GM23338 (cell line): ENCODE data around the gene ERFE. TPM values are rescaled to one million over a fixed set of nuclear protein-coding genes. Genes with fewer than 3 reads are reported as not detected.
A peak's percentile ranks its signal among the peaks of the same experiment; 100 is the strongest.

ENCODE experiments used
- ATAC-seq: fragments of 200-7000 bp; cut with Tn5 transposase; 3 replicates; pipeline ENCODE4 v1.9.1; 2020
- DNase-seq: peaks from one replicate; pipeline ENCODE4 v3.0.0-alpha.2; 2015; ENCODE audit warnings: low spot score
- H2AFZ ChIP-seq: fragments of 200-600 bp; sonication (generic); 2 replicates; pipeline ENCODE4 v1.8.0; 2016; ENCODE audit warnings: antibody characterized with exemption, mild to moderate bottlenecking, moderate library complexity
- H3F3A ChIP-seq: fragments of 200-600 bp; sonication (generic); replicated peaks from 2 replicates; pipeline ENCODE4 v1.8.0; 2017; ENCODE audit warnings: antibody characterized with exemption, mixed run types, low read depth
- H3K27ac ChIP-seq: fragments of 200-600 bp; sonication (generic); 2 replicates; pipeline ENCODE4 v1.6.1; 2016; ENCODE audit warnings: low read depth
- H3K27me3 ChIP-seq: fragments of 200-600 bp; sonication (generic); 2 replicates; pipeline ENCODE4 v1.8.0; 2016; ENCODE audit warnings: mild to moderate bottlenecking, mixed run types, moderate library complexity; ENCODE audit not compliant: insufficient read depth
- H3K36me3 ChIP-seq: fragments of 200-600 bp; sonication (generic); 2 replicates; pipeline ENCODE4 v1.8.0; 2016; ENCODE audit warnings: mild to moderate bottlenecking; ENCODE audit not compliant: insufficient read depth
- H3K4me1 ChIP-seq: fragments of 200-600 bp; sonication (generic); 2 replicates; pipeline ENCODE4 v1.8.0; 2016; ENCODE audit warnings: mild to moderate bottlenecking, moderate library complexity; ENCODE audit not compliant: insufficient read depth
- H3K4me2 ChIP-seq: fragments of 200-600 bp; sonication (generic); 2 replicates; pipeline ENCODE4 v1.7.1; 2017; ENCODE audit warnings: mixed run types
- H3K4me3 ChIP-seq: fragments of 200-600 bp; sonication (generic); 2 replicates; pipeline ENCODE4 v1.6.1; 2016; ENCODE audit warnings: mixed run types
- H3K79me2 ChIP-seq: fragments of 200-600 bp; sonication (generic); replicated peaks from 2 replicates; pipeline ENCODE4 v1.8.0; 2017; ENCODE audit warnings: mild to moderate bottlenecking; ENCODE audit not compliant: insufficient read depth
- H3K9me2 ChIP-seq: fragments of 200-600 bp; sonication (generic); 2 replicates; pipeline ENCODE4 v1.8.0; 2017; ENCODE audit not compliant: insufficient read depth
- H4K20me1 ChIP-seq: fragments of 200-600 bp; sonication (generic); replicated peaks from 2 replicates; pipeline ENCODE4 v1.8.0; 2017; ENCODE audit warnings: mild to moderate bottlenecking; ENCODE audit not compliant: insufficient read depth
- H3K27ac Mint-ChIP-seq: 2 replicates; pipeline ENCODE4 v1.8.0; 2020; ENCODE audit warnings: inconsistent platforms, mild to moderate bottlenecking, moderate library complexity, mixed read lengths
- H3K27me3 Mint-ChIP-seq: 3 replicates; pipeline ENCODE4 v1.8.0; 2022; ENCODE audit warnings: low read depth, mild to moderate bottlenecking, moderate library complexity, mixed read lengths, inconsistent platforms; ENCODE audit not compliant: insufficient read depth, poor library complexity
- H3K36me3 Mint-ChIP-seq: 3 replicates; pipeline ENCODE4 v1.8.0; 2021; ENCODE audit warnings: low read depth, mild to moderate bottlenecking, inconsistent platforms, moderate library complexity, mixed read lengths
- H3K4me1 Mint-ChIP-seq: 3 replicates; pipeline ENCODE4 v1.8.0; 2020; ENCODE audit warnings: mild to moderate bottlenecking, inconsistent platforms, mixed read lengths
- H3K4me3 Mint-ChIP-seq: 3 replicates; pipeline ENCODE4 v1.8.0; 2021; ENCODE audit warnings: moderate library complexity, mild to moderate bottlenecking, inconsistent platforms, mixed read lengths
- H3K9me3 Mint-ChIP-seq: 3 replicates; pipeline ENCODE4 v1.8.0; 2020; ENCODE audit warnings: moderate library complexity, mild to moderate bottlenecking, inconsistent platforms, mixed read lengths
- EZH2 ChIP-seq: fragments of 200-600 bp; sonication (generic); IDR thresholded peaks from one replicate; pipeline ENCODE4 v1.8.0; 2017; ENCODE audit warnings: antibody characterized with exemption, mild to moderate bottlenecking, low read depth; ENCODE audit not compliant: unreplicated experiment
- JUNB ChIP-seq: IDR thresholded peaks from one replicate; pipeline ENCODE4 v1.6.1; 2016; ENCODE audit warnings: antibody characterized with exemption; ENCODE audit not compliant: unreplicated experiment
- NANOG ChIP-seq: IDR thresholded peaks from 2 replicates; pipeline ENCODE4 v1.6.1; 2016; ENCODE audit warnings: antibody characterized with exemption, borderline replicate concordance
- ZNF462 ChIP-seq: fragments of 250-450 bp; sonication (Bioruptor Pico); IDR thresholded peaks from 2 replicates; pipeline ENCODE4 v1.5.0; 2020; ENCODE audit warnings: mild to moderate bottlenecking, moderate library complexity
- polyA plus RNA-seq: library from polyadenylated mRNA; unstranded; fragments of >200 nt; fragmentation: Nextera tagmentation; extraction: Ambion mirVana; gene quantifications from 2 replicates; pipeline ENCODE4 v1.2.1, GENCODE V29; 2016
- total RNA-seq: library from RNA; depleted of rRNA; stranded (reverse); fragments of >200 nt; shearing (Covaris generic); gene quantifications from 2 replicates; pipeline ENCODE4 v1.2.3, GENCODE V29; 2014

Gene ERFE
- total and polyA plus RNA-seq, 2 experiments from 2014 or later: 1.0 to 3.3 TPM

- DNase-seq: no peak
Observed at GRCh38 chr2:238183821-238184220, 25.1 kb downstream of the ERFE start.

More at GRCh38 chr2:238183821-238184220, 25.1 kb downstream of the ERFE start:
- Histone ChIP-seq H3K9me2 (no peaks in the 10 kb centered on the region), H3K79me2 (no peaks in the 10 kb centered on the region), H3K36me3 (peaks cover 47% of the 10 kb centered on the region), H3K4me2 (no peak overlapping the region), H3K27ac (peak overlapping the region; percentile 32; the same call in 1 of the 2 replicates), H2AFZ (no peak overlapping the region), H3K27me3 (no peaks in the 10 kb centered on the region), H3F3A (no peaks in the 10 kb centered on the region), H4K20me1 (peaks cover 11% of the 10 kb centered on the region), H3K4me1 (no peaks in the 10 kb centered on the region), H3K4me3 (no peak overlapping the region)
- H3K9me3 Mint-ChIP-seq: no peaks in the 10 kb centered on the region
- peaks cover 98% of the 10 kb centered on the region for H3K36me3 Mint-ChIP-seq
- H3K4me3 Mint-ChIP-seq: no peak overlapping the region
- no peak for ATAC-seq
- TF ChIP-seq JUNB (no peak), ZNF462 (CRISPR knock-in tag) (no peak), NANOG (no peak), EZH2 (no peak)
- H3K4me1 Mint-ChIP-seq: no peaks in the 10 kb centered on the region
- peaks cover 1% of the 10 kb centered on the region for H3K27me3 Mint-ChIP-seq
- no peak overlapping the region for H3K27ac Mint-ChIP-seq
